ENCODE measurements around the gene PITPNM3.

Gene PITPNM3

DNA sequence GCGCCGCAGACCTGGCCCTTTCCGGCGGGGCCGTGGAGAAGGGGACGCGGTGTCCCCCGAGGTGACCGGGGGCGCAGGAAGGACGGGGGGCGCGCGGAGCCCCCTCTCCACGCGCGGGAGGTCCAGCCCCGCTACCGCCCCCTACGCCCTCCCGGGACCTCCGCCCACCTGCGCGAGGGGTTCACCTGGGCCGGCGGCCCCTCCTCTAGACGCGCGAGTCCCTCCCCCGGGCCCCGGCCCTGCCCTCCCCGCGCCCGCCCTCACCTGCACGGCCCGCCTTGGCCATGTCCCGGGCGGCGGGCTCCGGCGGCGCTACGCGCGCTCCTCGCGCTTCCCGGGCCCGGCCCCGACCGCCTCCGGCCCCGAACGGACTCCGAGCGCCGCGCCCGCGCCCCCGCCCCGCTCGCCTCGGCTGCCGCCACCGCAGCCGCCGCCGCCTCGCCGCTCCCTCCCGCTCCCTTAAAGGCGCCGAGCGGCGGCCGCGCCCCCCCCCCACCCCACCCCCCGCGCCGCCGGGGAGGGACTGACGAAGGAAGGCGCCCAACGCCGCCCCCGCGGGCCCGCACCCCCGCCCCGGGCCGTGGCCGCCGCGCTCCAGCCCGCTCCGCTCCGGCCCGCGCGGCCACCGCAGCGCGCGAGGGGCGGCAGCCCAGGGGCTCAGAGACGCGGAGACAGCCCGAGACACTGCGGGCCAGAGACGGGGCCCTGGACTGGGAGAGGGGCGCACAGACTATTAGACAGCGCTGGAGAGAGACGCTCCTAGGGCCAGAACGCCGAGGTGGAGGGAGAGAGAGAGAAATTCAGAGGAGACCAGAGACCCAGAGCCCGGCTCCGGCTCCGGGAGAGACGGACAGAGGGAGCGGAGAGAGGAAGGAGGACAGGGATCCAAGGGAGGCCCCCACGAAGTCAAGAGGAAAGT, at the start of gene PITPNM3:
Gene PITPNM3 (minus strand): TSS at position 435 of the 919 bp plus-strand sequence. CDS start 149 bp downstream, at position 286.
- TF ChIP-seq, protein P1, sequence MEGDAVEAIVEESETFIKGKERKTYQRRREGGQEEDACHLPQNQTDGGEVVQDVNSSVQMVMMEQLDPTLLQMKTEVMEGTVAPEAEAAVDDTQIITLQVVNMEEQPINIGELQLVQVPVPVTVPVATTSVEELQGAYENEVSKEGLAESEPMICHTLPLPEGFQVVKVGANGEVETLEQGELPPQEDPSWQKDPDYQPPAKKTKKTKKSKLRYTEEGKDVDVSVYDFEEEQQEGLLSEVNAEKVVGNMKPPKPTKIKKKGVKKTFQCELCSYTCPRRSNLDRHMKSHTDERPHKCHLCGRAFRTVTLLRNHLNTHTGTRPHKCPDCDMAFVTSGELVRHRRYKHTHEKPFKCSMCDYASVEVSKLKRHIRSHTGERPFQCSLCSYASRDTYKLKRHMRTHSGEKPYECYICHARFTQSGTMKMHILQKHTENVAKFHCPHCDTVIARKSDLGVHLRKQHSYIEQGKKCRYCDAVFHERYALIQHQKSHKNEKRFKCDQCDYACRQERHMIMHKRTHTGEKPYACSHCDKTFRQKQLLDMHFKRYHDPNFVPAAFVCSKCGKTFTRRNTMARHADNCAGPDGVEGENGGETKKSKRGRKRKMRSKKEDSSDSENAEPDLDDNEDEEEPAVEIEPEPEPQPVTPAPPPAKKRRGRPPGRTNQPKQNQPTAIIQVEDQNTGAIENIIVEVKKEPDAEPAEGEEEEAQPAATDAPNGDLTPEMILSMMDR (conservative IDR thresholded peaks at IDR 0.05; ENCODE audit: low read depth, low read length): no peak
- Histone ChIP-seq H3K27me3 (ENCODE audit: insufficient read depth, low read depth) (no peaks in the 10 kb centered on the region), H3K4me3 (IDR thresholded peaks at IDR 0.05; ENCODE audit: insufficient read depth, low read depth, low read length) (no peak within 1 kb of the TSS), H3K9ac (no peak within 1 kb of the TSS), H4K20me1 (ENCODE audit: insufficient read depth) (no peaks in the 10 kb centered on the region), H2AFZ (ENCODE audit: low read depth) (no peak within 1 kb of the TSS), H3K79me2 (ENCODE audit: insufficient read depth, low read depth) (no peaks in the 10 kb centered on the region), H3K4me1 (ENCODE audit: low read depth, poor library complexity, severe bottlenecking) (no peaks in the 10 kb centered on the region), H3K4me2 (no peak within 1 kb of the TSS), H3K27ac (no peak within 1 kb of the TSS), H3K36me3 (ENCODE audit: insufficient read depth) (no peaks in the 10 kb centered on the region)

DNA sequence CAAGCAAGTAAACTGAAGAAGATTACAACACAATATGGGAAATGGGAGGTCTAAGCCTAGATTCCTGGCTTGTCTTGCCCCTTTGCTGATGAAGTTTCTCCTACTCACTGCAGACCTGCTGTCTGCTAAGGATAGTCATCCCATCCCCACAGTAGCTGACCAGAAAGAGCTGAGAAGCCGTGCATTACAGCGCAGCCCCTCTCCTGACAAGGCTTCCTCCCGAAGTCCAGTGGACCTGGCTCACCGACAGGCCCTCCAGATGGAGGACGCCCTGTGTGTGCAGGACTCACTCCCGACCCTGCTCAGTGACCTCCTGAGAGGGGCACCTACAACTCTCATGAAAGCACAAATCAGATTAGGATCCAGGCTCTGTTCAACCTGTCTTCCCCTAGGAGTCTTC, 48.8 kb upstream of the PITPNM3 start:
- no peaks in the 10 kb centered on the region for H4K20me1 ChIP-seq (ENCODE audit: insufficient read depth)
- no peak overlapping the region for H3K4me2 ChIP-seq
- no peak overlapping the region for H3K4me3 ChIP-seq (IDR thresholded peaks at IDR 0.05; ENCODE audit: insufficient read depth, low read depth, low read length)
- H3K9ac ChIP-seq: no peak overlapping the region
- H3K27me3 ChIP-seq (ENCODE audit: insufficient read depth, low read depth): no peaks in the 10 kb centered on the region
- H2AFZ ChIP-seq (ENCODE audit: low read depth): no peak overlapping the region
- TF ChIP-seq, protein P1 (conservative IDR thresholded peaks at IDR 0.05; ENCODE audit: low read depth, low read length): no peak
- H3K4me1 ChIP-seq (ENCODE audit: low read depth, poor library complexity, severe bottlenecking): no peaks in the 10 kb centered on the region
- no peaks in the 10 kb centered on the region for H3K79me2 ChIP-seq (ENCODE audit: insufficient read depth, low read depth)
- H3K27ac ChIP-seq: no peak overlapping the region
- no peaks in the 10 kb centered on the region for H3K36me3 ChIP-seq (ENCODE audit: insufficient read depth)

DNA sequence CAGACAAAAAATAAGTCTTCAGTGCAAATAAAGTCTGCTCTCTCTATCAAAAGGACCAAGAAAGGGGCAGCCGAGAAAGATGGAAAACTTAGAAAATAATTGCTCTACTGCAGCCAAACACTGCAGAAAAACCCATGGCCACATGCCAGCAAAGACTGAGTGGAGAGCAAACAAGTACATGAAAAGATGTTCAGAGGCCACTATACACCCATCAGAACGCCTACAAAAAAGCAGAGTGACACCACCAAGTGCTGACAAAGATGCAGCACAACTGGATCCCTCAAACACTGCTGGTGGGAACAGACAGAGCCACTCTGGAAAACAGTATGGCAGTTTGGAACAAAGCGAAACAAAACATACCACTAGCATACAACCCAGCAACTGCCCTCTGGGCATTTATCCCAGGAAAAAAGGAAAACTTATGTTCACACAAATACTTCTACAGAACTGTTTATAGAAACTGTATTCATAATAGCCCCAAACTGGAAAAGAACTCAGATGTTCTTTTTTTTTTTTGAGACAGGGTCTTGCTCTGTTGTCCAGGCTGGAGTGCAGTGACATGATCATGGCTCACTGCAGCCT, 47.5 kb upstream of the PITPNM3 start:
- Histone ChIP-seq H3K36me3 (ENCODE audit: insufficient read depth) (no peaks in the 10 kb centered on the region), H3K27ac (no peak overlapping the region)
- TF ChIP-seq, protein P1 (conservative IDR thresholded peaks at IDR 0.05; ENCODE audit: low read depth, low read length): no peak

DNA sequence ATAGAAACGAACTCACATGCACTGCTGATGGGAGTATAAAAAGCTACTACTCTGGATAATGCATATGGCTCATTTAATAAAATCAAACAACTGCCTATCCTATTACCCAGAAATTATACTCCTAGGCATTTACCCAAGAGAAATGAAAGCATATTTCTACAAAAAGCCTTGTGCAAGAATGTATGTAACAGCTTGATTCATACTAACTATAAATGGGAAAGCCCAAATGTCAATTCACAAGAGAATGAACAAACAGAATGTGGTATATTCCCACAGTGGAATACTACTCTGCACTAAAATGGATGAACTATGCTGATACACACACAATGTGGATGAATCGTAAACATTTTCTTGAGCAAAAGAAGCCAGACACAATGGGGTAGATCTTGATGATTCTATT, 45.8 kb upstream of the PITPNM3 start:
- Histone ChIP-seq H4K20me1 (ENCODE audit: insufficient read depth) (no peaks in the 10 kb centered on the region), H3K4me2 (no peak overlapping the region), H3K9ac (no peak overlapping the region), H2AFZ (ENCODE audit: low read depth) (no peak overlapping the region), H3K79me2 (ENCODE audit: insufficient read depth, low read depth) (no peaks in the 10 kb centered on the region), H3K4me1 (ENCODE audit: low read depth, poor library complexity, severe bottlenecking) (no peaks in the 10 kb centered on the region), H3K27me3 (ENCODE audit: insufficient read depth, low read depth) (no peaks in the 10 kb centered on the region), H3K27ac (no peak overlapping the region), H3K4me3 (IDR thresholded peaks at IDR 0.05; ENCODE audit: insufficient read depth, low read depth, low read length) (no peak overlapping the region), H3K36me3 (ENCODE audit: insufficient read depth) (no peaks in the 10 kb centered on the region)
- TF ChIP-seq, protein P1 (conservative IDR thresholded peaks at IDR 0.05; ENCODE audit: low read depth, low read length): no peak

More for the DNA sequence above, 47.5 kb upstream of the PITPNM3 start:
- no peak overlapping the region for H3K4me3 ChIP-seq (IDR thresholded peaks at IDR 0.05; ENCODE audit: insufficient read depth, low read depth, low read length)
- no peaks in the 10 kb centered on the region for H3K4me1 ChIP-seq (ENCODE audit: low read depth, poor library complexity, severe bottlenecking)
- no peaks in the 10 kb centered on the region for H3K79me2 ChIP-seq (ENCODE audit: insufficient read depth, low read depth)
- H2AFZ ChIP-seq (ENCODE audit: low read depth): no peak overlapping the region
- no peak overlapping the region for H3K9ac ChIP-seq
- H3K4me2 ChIP-seq: no peak overlapping the region
- no peaks in the 10 kb centered on the region for H3K27me3 ChIP-seq (ENCODE audit: insufficient read depth, low read depth)
- H4K20me1 ChIP-seq (ENCODE audit: insufficient read depth): no peaks in the 10 kb centered on the region
